ENCODE measurements around the gene ESRRA. TPM values are rescaled to one million over a fixed set of nuclear protein-coding genes. Genes with fewer than 3 reads are reported as not detected.

Gene ESRRA
- total RNA-seq, 2 donors from 2014 or later, result 33.4 to 46.0 TPM

DNA sequence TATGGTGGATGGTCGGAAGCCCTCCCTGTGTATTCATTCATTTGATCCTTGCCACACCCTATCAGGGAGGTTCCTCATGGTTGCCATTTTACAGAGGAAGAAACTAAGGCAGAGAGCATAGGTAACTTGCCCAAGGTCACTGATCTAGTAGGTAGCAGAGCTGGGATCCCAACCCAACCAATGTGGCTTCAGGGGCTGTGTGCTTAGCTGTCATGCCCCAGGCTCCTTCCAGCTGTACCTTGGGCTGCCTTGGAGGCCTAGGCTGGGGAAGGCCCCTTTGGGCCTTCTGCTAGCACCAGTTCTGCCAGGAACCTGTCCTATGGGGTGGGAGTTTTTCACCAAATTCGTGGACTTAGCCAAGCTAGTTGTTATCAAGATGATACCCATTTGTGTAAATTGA, 29.5 kb upstream of the ESRRA start:
- ATAC-seq (ENCODE audit: insufficient number of reproducible peaks, low FRiP score, low read depth), result no peak
- DNase-seq (ENCODE audit: low spot score), result no peak
- no peaks in the 10 kb centered on the region for H3K27me3 ChIP-seq (replicated peaks; ENCODE audit: insufficient read depth)
- H3K4me3 ChIP-seq, result no peak overlapping the region
- TF ChIP-seq, protein P1, sequence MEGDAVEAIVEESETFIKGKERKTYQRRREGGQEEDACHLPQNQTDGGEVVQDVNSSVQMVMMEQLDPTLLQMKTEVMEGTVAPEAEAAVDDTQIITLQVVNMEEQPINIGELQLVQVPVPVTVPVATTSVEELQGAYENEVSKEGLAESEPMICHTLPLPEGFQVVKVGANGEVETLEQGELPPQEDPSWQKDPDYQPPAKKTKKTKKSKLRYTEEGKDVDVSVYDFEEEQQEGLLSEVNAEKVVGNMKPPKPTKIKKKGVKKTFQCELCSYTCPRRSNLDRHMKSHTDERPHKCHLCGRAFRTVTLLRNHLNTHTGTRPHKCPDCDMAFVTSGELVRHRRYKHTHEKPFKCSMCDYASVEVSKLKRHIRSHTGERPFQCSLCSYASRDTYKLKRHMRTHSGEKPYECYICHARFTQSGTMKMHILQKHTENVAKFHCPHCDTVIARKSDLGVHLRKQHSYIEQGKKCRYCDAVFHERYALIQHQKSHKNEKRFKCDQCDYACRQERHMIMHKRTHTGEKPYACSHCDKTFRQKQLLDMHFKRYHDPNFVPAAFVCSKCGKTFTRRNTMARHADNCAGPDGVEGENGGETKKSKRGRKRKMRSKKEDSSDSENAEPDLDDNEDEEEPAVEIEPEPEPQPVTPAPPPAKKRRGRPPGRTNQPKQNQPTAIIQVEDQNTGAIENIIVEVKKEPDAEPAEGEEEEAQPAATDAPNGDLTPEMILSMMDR (IDR thresholded peaks at IDR 0.05), result no peak
- peaks cover 0 to 10% of the 10 kb centered on the region in 2 donors for H3K4me1 ChIP-seq (ENCODE audit: control insufficient read depth in 1 of 2, low read depth in 2 of 2)
- H3K9me3 ChIP-seq, result no peaks in the 10 kb centered on the region
- peaks cover 25% of the 10 kb centered on the region for H3K36me3 ChIP-seq
- H3K27ac ChIP-seq, result no peak overlapping the region

DNA sequence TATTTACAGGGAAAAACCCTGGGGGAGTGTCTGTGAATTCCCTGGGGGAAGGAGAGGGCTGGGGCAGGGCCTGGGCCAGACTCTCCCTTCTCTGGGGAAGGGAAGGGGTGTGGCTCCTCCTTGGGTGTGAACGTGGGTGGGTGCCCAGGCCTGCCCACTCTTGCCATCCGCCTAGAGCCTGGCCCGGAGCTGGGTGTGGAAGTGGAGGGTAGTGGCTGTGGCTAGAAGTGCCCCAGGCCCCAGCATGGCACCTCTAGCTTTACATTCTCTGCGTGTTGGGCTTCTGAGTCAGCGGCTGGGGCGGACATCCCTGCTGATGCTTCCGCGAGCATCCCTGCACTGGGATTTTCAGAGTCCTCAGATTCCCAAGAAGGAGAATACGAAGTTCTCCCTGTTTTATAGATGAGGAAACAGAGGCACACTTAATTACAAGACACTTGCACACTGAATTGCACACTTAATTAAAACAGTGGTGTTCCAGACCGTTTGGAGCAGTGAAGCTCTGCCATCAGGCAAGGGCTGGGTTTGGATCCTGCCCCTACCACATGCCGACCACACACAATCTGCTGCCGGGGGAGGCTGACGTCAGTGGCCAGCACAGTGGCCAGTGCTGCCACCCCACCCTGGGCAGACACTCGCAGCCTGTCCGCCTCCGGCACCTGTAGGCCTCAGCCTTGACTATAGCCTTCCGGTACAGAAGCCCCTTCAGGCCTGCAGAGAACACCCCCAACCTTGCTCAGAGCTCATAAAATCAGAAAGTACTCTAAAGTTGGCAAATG, 28.5 kb upstream of the ESRRA start:
- peaks cover 31% of the 10 kb centered on the region for H3K36me3 ChIP-seq
- H3K9me3 ChIP-seq, result no peaks in the 10 kb centered on the region
- TF ChIP-seq, protein P1 (IDR thresholded peaks at IDR 0.05), result no peak
- H3K27me3 ChIP-seq (replicated peaks; ENCODE audit: insufficient read depth), result no peaks in the 10 kb centered on the region
- ATAC-seq (ENCODE audit: insufficient number of reproducible peaks, low FRiP score, low read depth), result no peak
- peaks cover 0 to 6% of the 10 kb centered on the region in 2 donors for H3K4me1 ChIP-seq (ENCODE audit: control insufficient read depth in 1 of 2, low read depth in 2 of 2)
- no peak for DNase-seq (ENCODE audit: low spot score)
- H3K4me3 ChIP-seq, result no peak overlapping the region
- no peak overlapping the region for H3K27ac ChIP-seq

DNA sequence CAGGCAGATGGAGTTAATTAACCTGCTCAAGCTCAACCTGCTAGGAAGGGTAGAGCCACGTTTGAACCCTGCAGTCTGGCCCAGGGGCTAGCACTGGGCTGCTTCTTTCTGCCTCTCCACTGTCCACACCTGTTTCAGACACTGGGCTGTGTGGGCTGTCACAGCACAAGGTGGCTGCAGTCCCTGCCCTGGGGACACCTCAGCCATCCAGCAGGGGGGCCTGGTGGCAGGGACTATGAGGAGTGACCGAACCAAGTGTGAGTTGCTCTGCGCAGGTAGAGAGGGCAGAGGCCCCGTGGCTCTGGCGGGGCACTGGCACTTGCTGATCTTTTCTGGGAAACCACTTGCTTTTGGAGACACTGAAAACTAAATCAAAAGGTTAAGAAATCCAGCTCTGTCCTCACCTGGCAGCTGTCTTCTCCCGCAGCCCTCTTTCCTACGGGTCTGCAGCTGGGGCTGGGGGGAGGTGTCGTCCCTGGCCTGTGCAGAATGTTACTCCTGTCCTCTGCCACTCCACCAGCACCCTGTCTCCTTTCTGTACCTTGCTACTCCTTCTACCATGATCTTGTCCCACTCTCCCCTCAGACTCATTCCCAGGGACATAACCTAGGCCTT, 26.6 kb upstream of the ESRRA start:
- H3K4me1 ChIP-seq (ENCODE audit: control insufficient read depth in 1 of 2, low read depth in 2 of 2), result peaks cover 9 to 10% of the 10 kb centered on the region in 2 donors
- H3K27ac ChIP-seq, result no peak overlapping the region
- H3K4me3 ChIP-seq, result no peak overlapping the region
- no peaks in the 10 kb centered on the region for H3K27me3 ChIP-seq (replicated peaks; ENCODE audit: insufficient read depth)
- ATAC-seq (ENCODE audit: insufficient number of reproducible peaks, low FRiP score, low read depth) (no peak), DNase-seq (ENCODE audit: low spot score) (no peak)
- peaks cover 31% of the 10 kb centered on the region for H3K36me3 ChIP-seq
- TF ChIP-seq, protein P1 (IDR thresholded peaks at IDR 0.05), result no peak
- no peaks in the 10 kb centered on the region for H3K9me3 ChIP-seq

DNA sequence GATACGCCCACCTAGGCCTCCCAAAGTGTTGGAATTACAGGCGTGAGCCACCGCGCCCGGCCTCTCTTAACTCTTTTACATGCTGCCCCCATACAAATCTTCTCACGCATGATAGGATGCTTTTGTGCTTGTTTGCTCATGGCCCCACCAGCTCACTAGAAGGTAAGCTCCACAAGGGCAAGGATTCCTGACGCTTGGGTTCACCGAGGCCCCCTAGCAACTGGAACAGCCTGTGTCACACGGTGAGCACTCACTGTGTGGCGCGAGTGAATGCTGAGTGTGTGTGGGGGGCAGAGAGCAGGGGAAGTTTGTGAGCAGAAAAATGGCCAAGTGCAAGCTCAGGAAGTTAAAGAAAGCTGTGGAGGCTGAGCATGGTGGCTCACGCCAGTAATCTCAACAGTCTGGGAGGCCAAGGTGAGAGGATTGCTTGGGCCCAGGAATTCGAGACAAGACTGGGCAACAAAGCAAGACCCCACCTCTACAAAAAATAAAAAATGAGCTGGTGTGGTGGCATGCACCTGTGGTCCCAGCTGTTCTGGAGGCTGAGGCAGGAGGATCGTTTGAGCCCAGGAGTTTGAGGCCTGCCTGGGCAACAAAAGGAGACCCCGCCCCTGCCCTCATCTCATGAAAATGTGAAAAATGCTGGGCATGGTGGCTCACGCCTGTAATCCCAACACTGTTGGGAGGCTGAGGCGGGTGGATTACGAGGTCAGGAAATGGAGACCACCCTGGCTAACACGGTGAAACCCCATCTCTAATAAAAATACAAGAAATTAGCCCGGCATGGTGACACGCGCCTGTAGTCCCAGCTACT, 23.2 kb upstream of the ESRRA start:
- H3K4me3 ChIP-seq, result no peak overlapping the region
- no peak for ATAC-seq (ENCODE audit: insufficient number of reproducible peaks, low FRiP score, low read depth)
- peaks cover 20% of the 10 kb centered on the region for H3K36me3 ChIP-seq
- DNase-seq (ENCODE audit: low spot score), result no peak
- no peaks in the 10 kb centered on the region for H3K27me3 ChIP-seq (replicated peaks; ENCODE audit: insufficient read depth)
- no peaks in the 10 kb centered on the region for H3K9me3 ChIP-seq
- TF ChIP-seq, protein P1 (IDR thresholded peaks at IDR 0.05), result no peak
- H3K27ac ChIP-seq, result no peak overlapping the region
- peaks cover 18 to 29% of the 10 kb centered on the region in 2 donors for H3K4me1 ChIP-seq (ENCODE audit: control insufficient read depth in 1 of 2, low read depth in 2 of 2)

DNA sequence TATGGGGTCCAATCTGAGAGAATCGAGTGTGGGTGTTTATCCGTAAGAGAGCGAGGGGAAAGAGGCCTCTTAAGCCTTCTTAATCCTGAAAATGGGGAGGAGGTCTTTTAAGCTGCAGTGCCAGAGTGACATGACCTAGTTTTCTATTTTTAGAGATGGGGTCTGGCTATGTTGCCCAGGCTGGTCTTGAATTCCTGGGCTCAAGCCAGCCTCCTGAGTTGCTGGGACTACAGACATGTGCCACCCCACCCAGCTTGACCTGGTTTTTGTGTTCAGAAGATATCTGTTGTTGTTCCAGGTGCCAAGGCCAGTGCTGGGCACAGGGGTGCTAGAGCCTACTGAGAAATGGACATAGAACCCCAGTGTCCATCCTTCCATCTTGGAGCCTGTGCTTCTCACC, 22.2 kb upstream of the ESRRA start:
- TF ChIP-seq, protein P1 (IDR thresholded peaks at IDR 0.05), result no peak
- H3K9me3 ChIP-seq, result no peaks in the 10 kb centered on the region
- H3K36me3 ChIP-seq, result peaks cover 15% of the 10 kb centered on the region
- H3K4me1 ChIP-seq (ENCODE audit: control insufficient read depth in 1 of 2, low read depth in 2 of 2), result peaks cover 18 to 32% of the 10 kb centered on the region in 2 donors
- no peaks in the 10 kb centered on the region for H3K27me3 ChIP-seq (replicated peaks; ENCODE audit: insufficient read depth)
- peak overlapping the region; percentile 92 for H3K4me3 ChIP-seq
- ATAC-seq (ENCODE audit: insufficient number of reproducible peaks, low FRiP score, low read depth) (no peak), DNase-seq (ENCODE audit: low spot score) (no peak)
- H3K27ac ChIP-seq, result no peak overlapping the region

All from thoracic aorta (tissue), 2 donors.